ENCODE results near the gene PPP2R2B. TPM values are rescaled to one million over a fixed set of nuclear protein-coding genes. Genes with fewer than 3 reads are reported as not detected.

The PPP2R2B gene
- total and polyA plus RNA-seq, 3 donors from 2014 or later = 9.8 to 36.6 (median 32.0) TPM

DNA sequence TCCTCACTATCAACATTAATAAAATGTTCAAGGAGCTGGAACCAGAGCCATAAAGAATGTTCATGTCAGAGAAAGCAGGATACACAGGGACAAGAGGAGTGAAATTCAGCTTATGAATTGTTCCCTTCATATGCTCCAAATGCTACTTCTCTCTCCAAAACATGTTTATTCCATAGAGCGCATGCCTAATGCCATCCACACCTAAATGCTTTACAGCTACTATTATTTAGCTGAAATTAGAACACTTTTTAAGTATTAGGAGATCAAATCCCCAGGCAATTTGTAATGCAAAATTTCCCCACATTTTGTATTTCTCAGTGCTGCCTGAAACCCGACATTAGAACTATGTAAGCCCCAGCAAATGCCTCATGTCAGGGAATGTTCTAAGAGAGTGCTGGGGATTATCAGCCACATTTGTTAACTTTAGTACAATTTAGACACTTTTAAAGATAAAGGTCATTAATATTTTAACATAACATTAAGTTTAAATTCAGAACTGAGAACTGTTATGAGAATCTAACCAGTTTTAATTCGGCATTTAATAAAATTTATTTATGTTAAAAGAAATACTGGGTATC, 75.5 kb downstream of the PPP2R2B start:
- intact Hi-C loops (cut with DNase I; ENCODE audit: low total_unique reads) = no loop called here
- TF ChIP-seq, protein P1, sequence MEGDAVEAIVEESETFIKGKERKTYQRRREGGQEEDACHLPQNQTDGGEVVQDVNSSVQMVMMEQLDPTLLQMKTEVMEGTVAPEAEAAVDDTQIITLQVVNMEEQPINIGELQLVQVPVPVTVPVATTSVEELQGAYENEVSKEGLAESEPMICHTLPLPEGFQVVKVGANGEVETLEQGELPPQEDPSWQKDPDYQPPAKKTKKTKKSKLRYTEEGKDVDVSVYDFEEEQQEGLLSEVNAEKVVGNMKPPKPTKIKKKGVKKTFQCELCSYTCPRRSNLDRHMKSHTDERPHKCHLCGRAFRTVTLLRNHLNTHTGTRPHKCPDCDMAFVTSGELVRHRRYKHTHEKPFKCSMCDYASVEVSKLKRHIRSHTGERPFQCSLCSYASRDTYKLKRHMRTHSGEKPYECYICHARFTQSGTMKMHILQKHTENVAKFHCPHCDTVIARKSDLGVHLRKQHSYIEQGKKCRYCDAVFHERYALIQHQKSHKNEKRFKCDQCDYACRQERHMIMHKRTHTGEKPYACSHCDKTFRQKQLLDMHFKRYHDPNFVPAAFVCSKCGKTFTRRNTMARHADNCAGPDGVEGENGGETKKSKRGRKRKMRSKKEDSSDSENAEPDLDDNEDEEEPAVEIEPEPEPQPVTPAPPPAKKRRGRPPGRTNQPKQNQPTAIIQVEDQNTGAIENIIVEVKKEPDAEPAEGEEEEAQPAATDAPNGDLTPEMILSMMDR (IDR thresholded peaks at IDR 0.05) = no peak
- TF ChIP-seq POLR2A (IDR thresholded peaks at IDR 0.05) = no peak
- no peaks in the 10 kb centered on the region for H3K36me3 ChIP-seq (ENCODE audit: low read depth, missing control alignments)
- H3K9me3 ChIP-seq = no peaks in the 10 kb centered on the region
- H3K4me3 ChIP-seq = no peak overlapping the region
- no peak for DNase-seq
- no peak overlapping the region for H3K27ac ChIP-seq
- H3K27me3 ChIP-seq = no peaks in the 10 kb centered on the region
- H3K4me1 ChIP-seq = no peaks in the 10 kb centered on the region
- 72 to 73% methylated on average over 3 of the region's 3 CpGs for WGBS, 2 donors

DNA sequence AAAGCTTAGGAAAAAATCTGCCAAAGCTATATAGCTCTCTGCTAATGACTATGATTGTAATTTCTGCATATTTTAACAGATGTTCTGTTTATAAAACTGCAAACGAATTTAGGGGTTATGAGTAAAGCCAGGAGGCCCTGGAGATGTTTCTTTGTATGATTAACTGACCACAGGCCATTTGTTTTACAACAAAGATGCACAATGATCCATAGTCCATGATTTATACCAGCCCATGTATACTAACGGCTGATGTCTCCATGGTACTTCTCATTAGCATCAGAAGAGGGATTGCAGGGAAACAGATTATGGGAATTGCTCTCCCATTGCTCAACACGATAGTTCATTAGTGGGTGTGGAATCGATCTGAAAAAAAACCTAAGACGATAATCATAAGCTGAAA, 78.9 kb downstream of the PPP2R2B start:
- Histone ChIP-seq H3K4me1 (no peaks in the 10 kb centered on the region), H3K4me3 (no peak overlapping the region), H3K27me3 (no peaks in the 10 kb centered on the region), H3K9me3 (no peaks in the 10 kb centered on the region), H3K27ac (no peak overlapping the region), H3K36me3 (ENCODE audit: low read depth, missing control alignments) (no peaks in the 10 kb centered on the region)
- TF ChIP-seq, protein P1 (IDR thresholded peaks at IDR 0.05) = no peak
- no peak for TF ChIP-seq POLR2A (IDR thresholded peaks at IDR 0.05)
- 70 to 75% methylated on average over 5 of the region's 5 CpGs for WGBS, 2 donors
- intact Hi-C loops (cut with DNase I; ENCODE audit: low total_unique reads) = no loop called here
- no peak for DNase-seq

DNA sequence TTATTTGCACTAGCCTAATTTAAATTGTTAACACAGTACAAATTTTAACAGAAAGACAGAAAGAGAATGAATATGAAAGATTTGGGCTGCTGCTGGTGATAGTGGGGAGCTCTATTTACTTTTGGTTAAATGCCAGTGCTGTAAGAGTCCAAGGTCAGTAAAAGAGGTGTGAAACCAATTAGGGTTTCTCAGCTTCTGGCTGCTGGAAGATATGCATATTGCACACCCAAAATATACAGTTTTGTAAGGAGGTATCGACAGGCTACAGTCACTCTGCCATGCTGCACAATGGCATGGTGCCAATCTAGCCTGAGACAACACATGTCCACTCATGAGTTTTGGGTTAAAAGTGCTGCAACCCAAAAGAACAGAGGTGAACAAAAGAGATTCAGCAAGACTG, 79.3 kb downstream of the PPP2R2B start:
- Histone ChIP-seq H3K27ac (no peak overlapping the region), H3K4me3 (no peak overlapping the region), H3K9me3 (no peaks in the 10 kb centered on the region), H3K27me3 (no peaks in the 10 kb centered on the region), H3K36me3 (ENCODE audit: low read depth, missing control alignments) (no peaks in the 10 kb centered on the region), H3K4me1 (no peaks in the 10 kb centered on the region)
- no peak for TF ChIP-seq POLR2A (IDR thresholded peaks at IDR 0.05)
- TF ChIP-seq, protein P1 (IDR thresholded peaks at IDR 0.05) = no peak
- no peak for DNase-seq
- WGBS, 2 donors = 52 to 56% methylated on average over 1 of the region's 1 CpG
- intact Hi-C loops (cut with DNase I; ENCODE audit: low total_unique reads) = no loop called here

DNA sequence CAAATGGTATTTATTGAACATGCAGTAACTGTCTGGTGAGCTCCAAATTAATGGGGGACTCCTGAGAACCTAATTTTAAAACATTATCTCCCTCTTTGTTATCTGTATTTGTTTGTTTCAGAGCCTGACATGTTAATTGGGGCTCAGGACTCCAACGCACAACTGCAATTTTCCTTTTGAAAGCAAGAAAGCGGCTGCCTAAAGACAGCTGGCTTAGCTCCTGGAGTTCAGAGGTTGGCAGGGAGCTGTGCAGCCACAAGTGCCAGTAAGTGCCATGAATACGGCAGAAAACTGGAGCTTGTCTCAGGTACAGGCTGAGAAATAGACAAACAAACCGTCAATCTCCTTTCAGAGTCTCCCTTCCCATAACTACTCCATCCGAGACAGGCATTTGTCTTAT, 80.9 kb downstream of the PPP2R2B start:
- 23 to 44% methylated on average over 5 of the region's 5 CpGs for WGBS, 2 donors
- TF ChIP-seq POLR2A (IDR thresholded peaks at IDR 0.05) = no peak
- TF ChIP-seq, protein P1 (IDR thresholded peaks at IDR 0.05) = no peak
- no peak for DNase-seq
- Histone ChIP-seq H3K4me3 (no peak overlapping the region), H3K9me3 (no peaks in the 10 kb centered on the region), H3K27ac (no peak overlapping the region), H3K27me3 (no peaks in the 10 kb centered on the region), H3K4me1 (no peaks in the 10 kb centered on the region), H3K36me3 (ENCODE audit: low read depth, missing control alignments) (no peaks in the 10 kb centered on the region)
- intact Hi-C loops (cut with DNase I; ENCODE audit: low total_unique reads) = no loop called here

DNA sequence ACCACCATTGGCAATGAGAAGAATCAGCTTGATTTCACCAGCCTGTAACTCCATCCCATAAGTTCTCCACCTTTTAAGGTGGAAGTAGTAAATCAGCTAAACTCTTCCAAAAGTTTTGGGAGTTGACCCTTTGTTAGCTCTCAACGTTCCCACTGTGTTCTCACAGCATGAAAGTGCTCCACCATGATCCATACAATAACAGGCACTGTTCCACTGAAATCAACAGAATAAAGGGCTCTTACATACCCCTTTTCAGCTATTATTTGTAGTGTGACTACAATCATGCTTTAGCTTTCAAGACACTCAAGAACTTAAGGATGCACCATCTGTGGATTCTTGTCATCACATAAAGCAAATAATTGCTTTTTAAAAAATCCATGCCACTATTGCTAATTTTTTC, 81.6 kb downstream of the PPP2R2B start:
- WGBS, 2 donors = 39 to 50% methylated on average over 1 of the region's 1 CpG
- no peaks in the 10 kb centered on the region for H3K36me3 ChIP-seq (ENCODE audit: low read depth, missing control alignments)
- H3K27ac ChIP-seq = no peak overlapping the region
- H3K4me3 ChIP-seq = no peak overlapping the region
- no peaks in the 10 kb centered on the region for H3K9me3 ChIP-seq
- no peak for DNase-seq
- no peak for TF ChIP-seq POLR2A (IDR thresholded peaks at IDR 0.05)
- TF ChIP-seq, protein P1 (IDR thresholded peaks at IDR 0.05) = no peak
- H3K27me3 ChIP-seq = no peaks in the 10 kb centered on the region
- H3K4me1 ChIP-seq = no peaks in the 10 kb centered on the region
- intact Hi-C loops (cut with DNase I; ENCODE audit: low total_unique reads) = no loop called here

Data from testis (tissue), 3 donors.